SK-N-SH (cell line): ENCODE measurements around the gene PPEF2. TPM values are rescaled to one million over a fixed set of nuclear protein-coding genes. Genes with fewer than 3 reads are reported as not detected.

ENCODE experiments used
- CTCF ChIA-PET: fragments of 300-600, 350-600 bp; formaldehyde crosslinking; extraction: SDS; loops from one replicate; lab custom pipeline; 2021; lab: Yijun Ruan, JAX
- POLR2A ChIA-PET: fragments of 350-600 bp; sonication (Branson Sonifier 250); formaldehyde crosslinking; extraction: SDS; loops from one replicate; lab custom pipeline; 2020; ENCODE audit warnings: antibody characterized with exemption, inconsistent platforms; lab: Yijun Ruan, JAX
- DNase-seq: peaks from one replicate; pipeline ENCODE4 v3.0.0; 2012
- H2AFZ ChIP-seq: fragments of 200-600 bp; sonication (generic); 2 replicates; pipeline ENCODE4 v1.8.1; 2016; ENCODE audit warnings: antibody characterized with exemption, mild to moderate bottlenecking, low read depth
- H3F3A ChIP-seq: fragments of 200-600 bp; sonication (generic); replicated peaks from 2 replicates; pipeline ENCODE3; 2016; ENCODE audit warnings: antibody characterized with exemption, mild to moderate bottlenecking; ENCODE audit not compliant: insufficient read depth
- H3K27ac ChIP-seq, 2 experiments: fragments of 200-500 bp in 1 of 2; fragments of 200-600 bp in 1 of 2; sonication (Bioruptor generic) in 1 of 2; sonication (generic), shearing (Covaris generic) in 1 of 2; 2 replicates each; pipeline versions ENCODE4 v1.5.1 to v1.6.1; 2014 to 2016; ENCODE audit warnings: low read depth in 2 of 2, inconsistent platforms in 1 of 2, low read length in 1 of 2, mild to moderate bottlenecking in 1 of 2, mixed read lengths in 1 of 2
- H3K27me3 ChIP-seq: fragments of 200-600 bp; sonication (generic), shearing (Covaris generic); 2 replicates; pipeline ENCODE4 v1.6.1; 2016; ENCODE audit warnings: mixed run types; ENCODE audit not compliant: insufficient read depth
- H3K36me3 ChIP-seq, 2 experiments: fragments of 200-500 bp in 1 of 2; fragments of 200-600 bp in 1 of 2; sonication (Bioruptor generic) in 1 of 2; sonication (generic) in 1 of 2; replicated peaks in 1 of 2; 2 replicates each; pipeline versions ENCODE3 to v1.5.1; 2014 to 2016; ENCODE audit warnings: low read length in 1 of 2, mild to moderate bottlenecking in 1 of 2; ENCODE audit not compliant: insufficient read depth in 2 of 2, control insufficient read depth in 1 of 2
- H3K4me1 ChIP-seq, 2 experiments: fragments of 200-500 bp in 1 of 2; fragments of 200-600 bp in 1 of 2; sonication (Bioruptor generic) in 1 of 2; sonication (generic), shearing (Covaris generic) in 1 of 2; 2 replicates each; pipeline versions ENCODE4 v1.5.1 to v1.6.1; 2014 to 2016; ENCODE audit warnings: low read depth in 1 of 2, low read length in 1 of 2, mixed run types in 1 of 2; ENCODE audit not compliant: insufficient read depth in 2 of 2, control insufficient read depth in 1 of 2
- H3K4me2 ChIP-seq: fragments of 200-600 bp; sonication (generic), shearing (Covaris generic); 2 replicates; pipeline ENCODE4 v1.6.1; 2017; ENCODE audit warnings: mixed run types
- H3K4me3 ChIP-seq, 2 experiments: fragments of 200-500 bp in 1 of 2; fragments of 200-600 bp in 1 of 2; sonication (Bioruptor generic) in 1 of 2; sonication (generic), shearing (Covaris generic) in 1 of 2; 2 replicates each; pipeline versions ENCODE4 v1.5.1 to v1.8.1; 2014 to 2016; ENCODE audit warnings: low read depth in 2 of 2, inconsistent platforms in 1 of 2, low read length in 1 of 2, mild to moderate bottlenecking in 1 of 2, mixed read lengths in 1 of 2, moderate library complexity in 1 of 2
- H3K79me2 ChIP-seq: fragments of 200-600 bp; sonication (generic); 2 replicates; pipeline ENCODE4 v1.8.1; 2017; ENCODE audit warnings: mild to moderate bottlenecking; ENCODE audit not compliant: insufficient read depth
- H3K9ac ChIP-seq: fragments of 200-600 bp; sonication (generic); 2 replicates; pipeline ENCODE4 v1.6.1; 2017; ENCODE audit warnings: mixed run types
- H3K9me2 ChIP-seq: fragments of 200-600 bp; sonication (generic); 2 replicates; pipeline ENCODE4 v1.6.1; 2017; ENCODE audit warnings: mixed run types
- H3K9me3 ChIP-seq: fragments of 200-600 bp; sonication (generic); 2 replicates; pipeline ENCODE4 v1.6.1; 2017; ENCODE audit warnings: mixed run types, mild to moderate bottlenecking, moderate library complexity
- H4K20me1 ChIP-seq: fragments of 200-600 bp; sonication (generic); 2 replicates; pipeline ENCODE4 v1.6.1; 2017; ENCODE audit warnings: mild to moderate bottlenecking, mixed run types; ENCODE audit not compliant: insufficient read depth
- EP300 ChIP-seq, 2 experiments: IDR thresholded peaks; 2 replicates each; pipeline versions ENCODE4 v1.4.0 to v1.6.1; 2012; ENCODE audit warnings: borderline replicate concordance in 1 of 2, low read depth in 1 of 2, low read length in 1 of 2
- EZH2phosphoT487 ChIP-seq: fragments of 200-600 bp; sonication (generic); IDR thresholded peaks from 2 replicates; pipeline ENCODE4 v1.6.1; 2017; ENCODE audit warnings: low read depth, mixed run types, mild to moderate bottlenecking, antibody characterized with exemption, moderate library complexity, borderline replicate concordance
- FOSL2 ChIP-seq: IDR thresholded peaks from 2 replicates; pipeline ENCODE4 v1.4.0; 2012; ENCODE audit warnings: low read depth, mild to moderate bottlenecking, moderate library complexity, borderline replicate concordance
- FOXJ3 ChIP-seq: sonication (generic); formaldehyde crosslinking; IDR thresholded peaks from 2 replicates; pipeline ENCODE4 v1.5.1; 2020; ENCODE audit warnings: mild to moderate bottlenecking, missing genetic modification reagents
- FOXM1 ChIP-seq: IDR thresholded peaks from 2 replicates; pipeline ENCODE4 v1.4.0; 2012; ENCODE audit warnings: low read depth, mild to moderate bottlenecking
- GABPA ChIP-seq: IDR thresholded peaks from 2 replicates; pipeline ENCODE4 v1.4.0; 2012; ENCODE audit warnings: low read depth, mild to moderate bottlenecking
- JUND ChIP-seq: IDR thresholded peaks from 2 replicates; pipeline ENCODE4 v1.4.0; 2012
- MEF2A ChIP-seq: IDR thresholded peaks from 2 replicates; pipeline ENCODE4 v1.4.0; 2012; ENCODE audit warnings: low read depth, borderline replicate concordance
- RAD21 ChIP-seq: IDR thresholded peaks from 2 replicates; pipeline ENCODE4 v1.6.1; 2012; ENCODE audit warnings: mild to moderate bottlenecking, low read length
- RCOR1 ChIP-seq: fragments of 150-350 bp; IDR thresholded peaks from 2 replicates; pipeline ENCODE4 v1.6.1; 2017; ENCODE audit warnings: antibody characterized with exemption, low read length
- RFX5 ChIP-seq: IDR thresholded peaks from 2 replicates; pipeline ENCODE4 v1.6.1; 2012; ENCODE audit warnings: mild to moderate bottlenecking, improper control_type of control experiment, low read length
- SIN3A ChIP-seq: IDR thresholded peaks from 2 replicates; pipeline ENCODE4 v1.6.1; 2012; ENCODE audit warnings: low read depth, mild to moderate bottlenecking, low read length, moderate library complexity, borderline replicate concordance
- TCF12 ChIP-seq: IDR thresholded peaks from 2 replicates; pipeline ENCODE4 v1.4.0; 2012
- TEAD4 ChIP-seq: IDR thresholded peaks from 2 replicates; pipeline ENCODE4 v1.4.0; 2012; ENCODE audit warnings: mild to moderate bottlenecking, borderline replicate concordance; ENCODE audit not compliant: insufficient read depth
- WGBS: methylation state at CpG from one replicate; pipeline ENCODE4 v1.1.6; 2017; ENCODE audit warnings: low lambda C conversion rate; 5-methylcytosine and 5-hydroxymethylcytosine counted together
- polyA plus RNA-seq, 3 experiments: library from polyadenylated mRNA; depleted of rRNA; stranded (reverse); fragments of >200 nt; gene quantifications; 2 replicates each; pipeline ENCODE4 v1.2.3, GENCODE V29; 2012
- TF ChIP-seq, protein P1 (sequence below): fragments of 150-350 bp; IDR thresholded peaks from 2 replicates; pipeline ENCODE4 v1.6.1; 2016; ENCODE audit warnings: mild to moderate bottlenecking, low read depth, low read length
- TF ChIP-seq, protein P2 (sequence below): fragments of 150-350 bp; IDR thresholded peaks from 2 replicates; pipeline ENCODE4 v1.6.1; 2017; ENCODE audit warnings: antibody characterized with exemption, low read length, low read depth, borderline replicate concordance
- TF ChIP-seq, protein P3 (sequence below): IDR thresholded peaks from 2 replicates; pipeline ENCODE4 v1.4.0; 2012; ENCODE audit warnings: low read depth
- TF ChIP-seq, protein P4 (sequence below): fragments of 200-600 bp; sonication (generic); IDR thresholded peaks from 2 replicates; pipeline ENCODE4 v1.6.1; 2017; ENCODE audit warnings: antibody characterized with exemption, mild to moderate bottlenecking, moderate library complexity
- TF ChIP-seq, protein P5 (sequence below): IDR thresholded peaks from 2 replicates; pipeline ENCODE4 v1.4.0; 2012; ENCODE audit warnings: low read depth, borderline replicate concordance
- TF ChIP-seq, protein P6 (sequence below): IDR thresholded peaks from 2 replicates; pipeline ENCODE4; 2012

PPEF2 gene
- polyA plus RNA-seq, 1 of the 3 experiments (the other 2 are of a cell fraction), result not detected

DNA sequence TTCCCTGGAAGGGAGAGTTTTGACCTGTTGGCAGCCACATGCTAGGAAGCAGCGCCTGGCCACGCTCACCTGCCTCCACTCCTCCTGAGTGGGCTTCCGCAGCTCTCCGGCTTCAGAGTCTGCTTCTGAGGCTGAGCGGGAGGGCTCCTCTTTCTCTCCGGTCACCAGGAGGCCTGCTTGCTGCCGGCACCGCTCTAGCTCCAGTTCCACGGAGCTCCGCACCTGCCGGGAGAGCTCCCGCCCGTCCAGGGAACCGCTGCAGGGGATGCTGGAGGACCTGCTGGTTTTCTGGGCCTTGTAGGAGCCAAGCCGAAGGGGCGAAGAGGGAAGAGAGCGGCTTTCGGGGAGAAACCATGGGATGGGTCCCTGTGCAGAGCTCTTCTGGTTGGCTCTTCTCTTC, 26.0 kb downstream of the PPEF2 start:
- Histone ChIP-seq H3K9me3 (no peaks in the 10 kb centered on the region), H3K4me3 (no peak overlapping the region), H3K4me1 (no peaks in the 10 kb centered on the region), H3F3A (no peaks in the 10 kb centered on the region), H2AFZ (no peak overlapping the region), H3K36me3 (no peaks in the 10 kb centered on the region), H3K9me2 (no peaks in the 10 kb centered on the region), H3K27me3 (no peaks in the 10 kb centered on the region; the same call in 1 of the 2 replicates), H4K20me1 (no peaks in the 10 kb centered on the region), H3K9ac (no peak overlapping the region), H3K79me2 (no peaks in the 10 kb centered on the region), H3K27ac (no peak overlapping the region), H3K4me2 (no peak overlapping the region)
- ChIA-PET CTCF (interaction anchor here (1.1 to 1.2 kb wide), 2 partner anchors 152 to 153 kb away, joined by 3 read pairs; partner anchors contain the start of gene USO1), POLR2A (no interaction called here)
- DNase-seq, result no peak
- TF ChIP-seq, protein P1, sequence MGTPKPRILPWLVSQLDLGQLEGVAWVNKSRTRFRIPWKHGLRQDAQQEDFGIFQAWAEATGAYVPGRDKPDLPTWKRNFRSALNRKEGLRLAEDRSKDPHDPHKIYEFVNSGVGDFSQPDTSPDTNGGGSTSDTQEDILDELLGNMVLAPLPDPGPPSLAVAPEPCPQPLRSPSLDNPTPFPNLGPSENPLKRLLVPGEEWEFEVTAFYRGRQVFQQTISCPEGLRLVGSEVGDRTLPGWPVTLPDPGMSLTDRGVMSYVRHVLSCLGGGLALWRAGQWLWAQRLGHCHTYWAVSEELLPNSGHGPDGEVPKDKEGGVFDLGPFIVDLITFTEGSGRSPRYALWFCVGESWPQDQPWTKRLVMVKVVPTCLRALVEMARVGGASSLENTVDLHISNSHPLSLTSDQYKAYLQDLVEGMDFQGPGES, result no peak
- no peak for TF ChIP-seq EP300 (IDR thresholded peaks at IDR 0.05; ENCODE audit: borderline replicate concordance in 1 of 2, low read depth in 1 of 2, low read length in 1 of 2)
- TF ChIP-seq, protein P2, sequence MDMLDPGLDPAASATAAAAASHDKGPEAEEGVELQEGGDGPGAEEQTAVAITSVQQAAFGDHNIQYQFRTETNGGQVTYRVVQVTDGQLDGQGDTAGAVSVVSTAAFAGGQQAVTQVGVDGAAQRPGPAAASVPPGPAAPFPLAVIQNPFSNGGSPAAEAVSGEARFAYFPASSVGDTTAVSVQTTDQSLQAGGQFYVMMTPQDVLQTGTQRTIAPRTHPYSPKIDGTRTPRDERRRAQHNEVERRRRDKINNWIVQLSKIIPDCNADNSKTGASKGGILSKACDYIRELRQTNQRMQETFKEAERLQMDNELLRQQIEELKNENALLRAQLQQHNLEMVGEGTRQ, result no peak
- TF ChIP-seq RFX5, result no peak
- TF ChIP-seq FOSL2, result no peak
- no peak for TF ChIP-seq TEAD4
- TF ChIP-seq RCOR1, result no peak
- no peak for TF ChIP-seq FOXM1
- no peak for TF ChIP-seq FOXJ3 (CRISPR knock-in tag)
- TF ChIP-seq, protein P3, sequence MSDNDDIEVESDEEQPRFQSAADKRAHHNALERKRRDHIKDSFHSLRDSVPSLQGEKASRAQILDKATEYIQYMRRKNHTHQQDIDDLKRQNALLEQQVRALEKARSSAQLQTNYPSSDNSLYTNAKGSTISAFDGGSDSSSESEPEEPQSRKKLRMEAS, result no peak
- 86% methylated on average over 14 of the region's 18 CpGs for WGBS

DNA sequence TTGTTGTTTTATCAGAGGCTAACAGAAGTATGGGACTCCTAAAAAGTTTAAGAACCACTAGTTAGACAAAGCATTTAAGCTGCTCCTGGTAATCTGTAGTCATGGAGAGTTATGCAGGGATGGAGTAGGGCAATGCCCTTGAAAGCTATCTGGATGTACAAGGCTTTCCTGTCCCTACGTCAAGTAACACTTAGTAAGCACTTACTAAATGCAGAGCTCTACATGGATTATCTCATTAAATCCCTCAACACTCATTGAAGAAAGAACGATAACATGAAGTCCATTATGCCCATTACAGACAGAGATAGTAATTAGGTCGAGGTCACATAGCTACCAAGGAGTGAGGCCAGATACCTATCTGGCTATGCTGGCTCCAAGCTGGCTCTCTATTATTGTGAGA, 33.2 kb downstream of the PPEF2 start:
- no peaks in the 10 kb centered on the region for H3K36me3 ChIP-seq
- no peak overlapping the region for H2AFZ ChIP-seq
- H3K9me3 ChIP-seq, result no peaks in the 10 kb centered on the region
- DNase-seq, result no peak
- no peak overlapping the region for H3K27ac ChIP-seq
- no peaks in the 10 kb centered on the region for H3K79me2 ChIP-seq
- no peaks in the 10 kb centered on the region for H3K9me2 ChIP-seq
- H3F3A ChIP-seq, result no peaks in the 10 kb centered on the region
- no peak overlapping the region for H3K9ac ChIP-seq
- no peaks in the 10 kb centered on the region; the same call in 1 of the 2 replicates for H3K27me3 ChIP-seq
- H4K20me1 ChIP-seq, result no peaks in the 10 kb centered on the region
- POLR2A ChIA-PET, result no interaction called here
- no peak overlapping the region for H3K4me3 ChIP-seq
- CTCF ChIA-PET, result no interaction called here
- no peak for TF ChIP-seq TCF12
- TF ChIP-seq, protein P4, sequence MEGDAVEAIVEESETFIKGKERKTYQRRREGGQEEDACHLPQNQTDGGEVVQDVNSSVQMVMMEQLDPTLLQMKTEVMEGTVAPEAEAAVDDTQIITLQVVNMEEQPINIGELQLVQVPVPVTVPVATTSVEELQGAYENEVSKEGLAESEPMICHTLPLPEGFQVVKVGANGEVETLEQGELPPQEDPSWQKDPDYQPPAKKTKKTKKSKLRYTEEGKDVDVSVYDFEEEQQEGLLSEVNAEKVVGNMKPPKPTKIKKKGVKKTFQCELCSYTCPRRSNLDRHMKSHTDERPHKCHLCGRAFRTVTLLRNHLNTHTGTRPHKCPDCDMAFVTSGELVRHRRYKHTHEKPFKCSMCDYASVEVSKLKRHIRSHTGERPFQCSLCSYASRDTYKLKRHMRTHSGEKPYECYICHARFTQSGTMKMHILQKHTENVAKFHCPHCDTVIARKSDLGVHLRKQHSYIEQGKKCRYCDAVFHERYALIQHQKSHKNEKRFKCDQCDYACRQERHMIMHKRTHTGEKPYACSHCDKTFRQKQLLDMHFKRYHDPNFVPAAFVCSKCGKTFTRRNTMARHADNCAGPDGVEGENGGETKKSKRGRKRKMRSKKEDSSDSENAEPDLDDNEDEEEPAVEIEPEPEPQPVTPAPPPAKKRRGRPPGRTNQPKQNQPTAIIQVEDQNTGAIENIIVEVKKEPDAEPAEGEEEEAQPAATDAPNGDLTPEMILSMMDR, result no peak
- TF ChIP-seq JUND, result no peak
- no peak for TF ChIP-seq SIN3A
- no peak for TF ChIP-seq FOSL2
- TF ChIP-seq FOXM1, result no peak
- TF ChIP-seq, protein P1, result no peak
- TF ChIP-seq, protein P5, sequence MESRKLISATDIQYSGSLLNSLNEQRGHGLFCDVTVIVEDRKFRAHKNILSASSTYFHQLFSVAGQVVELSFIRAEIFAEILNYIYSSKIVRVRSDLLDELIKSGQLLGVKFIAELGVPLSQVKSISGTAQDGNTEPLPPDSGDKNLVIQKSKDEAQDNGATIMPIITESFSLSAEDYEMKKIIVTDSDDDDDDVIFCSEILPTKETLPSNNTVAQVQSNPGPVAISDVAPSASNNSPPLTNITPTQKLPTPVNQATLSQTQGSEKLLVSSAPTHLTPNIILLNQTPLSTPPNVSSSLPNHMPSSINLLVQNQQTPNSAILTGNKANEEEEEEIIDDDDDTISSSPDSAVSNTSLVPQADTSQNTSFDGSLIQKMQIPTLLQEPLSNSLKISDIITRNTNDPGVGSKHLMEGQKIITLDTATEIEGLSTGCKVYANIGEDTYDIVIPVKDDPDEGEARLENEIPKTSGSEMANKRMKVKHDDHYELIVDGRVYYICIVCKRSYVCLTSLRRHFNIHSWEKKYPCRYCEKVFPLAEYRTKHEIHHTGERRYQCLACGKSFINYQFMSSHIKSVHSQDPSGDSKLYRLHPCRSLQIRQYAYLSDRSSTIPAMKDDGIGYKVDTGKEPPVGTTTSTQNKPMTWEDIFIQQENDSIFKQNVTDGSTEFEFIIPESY, result no peak
- no peak for TF ChIP-seq RAD21
- no peak for TF ChIP-seq EZH2phosphoT487
- TF ChIP-seq FOXJ3 (CRISPR knock-in tag), result no peak
- TF ChIP-seq GABPA, result no peak
- TF ChIP-seq, protein P6, sequence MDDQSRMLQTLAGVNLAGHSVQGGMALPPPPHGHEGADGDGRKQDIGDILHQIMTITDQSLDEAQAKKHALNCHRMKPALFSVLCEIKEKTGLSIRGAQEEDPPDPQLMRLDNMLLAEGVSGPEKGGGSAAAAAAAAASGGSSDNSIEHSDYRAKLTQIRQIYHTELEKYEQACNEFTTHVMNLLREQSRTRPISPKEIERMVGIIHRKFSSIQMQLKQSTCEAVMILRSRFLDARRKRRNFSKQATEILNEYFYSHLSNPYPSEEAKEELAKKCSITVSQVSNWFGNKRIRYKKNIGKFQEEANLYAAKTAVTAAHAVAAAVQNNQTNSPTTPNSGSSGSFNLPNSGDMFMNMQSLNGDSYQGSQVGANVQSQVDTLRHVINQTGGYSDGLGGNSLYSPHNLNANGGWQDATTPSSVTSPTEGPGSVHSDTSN, result no peak
- TF ChIP-seq MEF2A, result no peak
- H3K4me1 ChIP-seq, result no peaks in the 10 kb centered on the region
- 38% methylated on average over 3 of the region's 3 CpGs for WGBS
- H3K4me2 ChIP-seq, result no peak overlapping the region
